Measurements from ENCODE around the gene PPP2R2C.

PPP2R2C gene

GRCh38 chr4:6351246-6352000, 121.0 kb downstream of the PPP2R2C start:
- Histone ChIP-seq H3K9ac (no peak overlapping the region), H3K27me3 (ENCODE audit: insufficient read depth, low read depth) (peaks cover 33% of the 10 kb centered on the region; the same call in 1 of the 2 replicates), H3K4me2 (no peak overlapping the region), H3K27ac (no peak overlapping the region), H3K4me3 (IDR thresholded peaks at IDR 0.05; ENCODE audit: insufficient read depth, low read depth, low read length) (no peak overlapping the region), H4K20me1 (ENCODE audit: insufficient read depth) (no peaks in the 10 kb centered on the region), H2AFZ (ENCODE audit: low read depth) (no peak overlapping the region), H3K36me3 (ENCODE audit: insufficient read depth) (no peaks in the 10 kb centered on the region), H3K79me2 (ENCODE audit: insufficient read depth, low read depth) (no peaks in the 10 kb centered on the region), H3K4me1 (ENCODE audit: low read depth, poor library complexity, severe bottlenecking) (no peaks in the 10 kb centered on the region)
- TF ChIP-seq CTCF (conservative IDR thresholded peaks at IDR 0.05; ENCODE audit: low read depth, low read length): no peak

- Histone ChIP-seq H3K36me3 (ENCODE audit: insufficient read depth) (no peaks in the 10 kb centered on the region), H3K4me3 (IDR thresholded peaks at IDR 0.05; ENCODE audit: insufficient read depth, low read depth, low read length) (no peak overlapping the region), H4K20me1 (ENCODE audit: insufficient read depth) (no peaks in the 10 kb centered on the region), H3K27ac (no peak overlapping the region), H3K4me2 (no peak overlapping the region), H3K4me1 (ENCODE audit: low read depth, poor library complexity, severe bottlenecking) (no peaks in the 10 kb centered on the region), H3K27me3 (ENCODE audit: insufficient read depth, low read depth) (peaks cover 34% of the 10 kb centered on the region; the same call in 1 of the 2 replicates), H2AFZ (ENCODE audit: low read depth) (no peak overlapping the region), H3K9ac (no peak overlapping the region), H3K79me2 (ENCODE audit: insufficient read depth, low read depth) (no peaks in the 10 kb centered on the region)
- TF ChIP-seq CTCF (conservative IDR thresholded peaks at IDR 0.05; ENCODE audit: low read depth, low read length): no peak
Observed at GRCh38 chr4:6350646-6351045, 121.8 kb downstream of the PPP2R2C start.

GRCh38 chr4:6349896-6350603, 122.4 kb downstream of the PPP2R2C start:
- Histone ChIP-seq H3K4me3 (IDR thresholded peaks at IDR 0.05; ENCODE audit: insufficient read depth, low read depth, low read length) (no peak overlapping the region), H3K4me2 (no peak overlapping the region), H3K36me3 (ENCODE audit: insufficient read depth) (no peaks in the 10 kb centered on the region), H3K27me3 (ENCODE audit: insufficient read depth, low read depth) (peaks cover 35% of the 10 kb centered on the region; the same call in 1 of the 2 replicates), H4K20me1 (ENCODE audit: insufficient read depth) (no peaks in the 10 kb centered on the region), H3K27ac (no peak overlapping the region), H3K79me2 (ENCODE audit: insufficient read depth, low read depth) (no peaks in the 10 kb centered on the region), H2AFZ (ENCODE audit: low read depth) (no peak overlapping the region), H3K9ac (no peak overlapping the region), H3K4me1 (ENCODE audit: low read depth, poor library complexity, severe bottlenecking) (no peaks in the 10 kb centered on the region)
- no peak for TF ChIP-seq CTCF (conservative IDR thresholded peaks at IDR 0.05; ENCODE audit: low read depth, low read length)

GRCh38 chr4:6348408-6348807, 124.0 kb downstream of the PPP2R2C start:
- H3K27me3 ChIP-seq (ENCODE audit: insufficient read depth, low read depth): peaks cover 42% of the 10 kb centered on the region; the same call in 1 of the 2 replicates
- H3K79me2 ChIP-seq (ENCODE audit: insufficient read depth, low read depth): no peaks in the 10 kb centered on the region
- no peak overlapping the region for H2AFZ ChIP-seq (ENCODE audit: low read depth)
- no peak overlapping the region for H3K27ac ChIP-seq
- no peak for TF ChIP-seq CTCF (conservative IDR thresholded peaks at IDR 0.05; ENCODE audit: low read depth, low read length)
- no peak overlapping the region for H3K9ac ChIP-seq
- H3K36me3 ChIP-seq (ENCODE audit: insufficient read depth): no peaks in the 10 kb centered on the region
- no peaks in the 10 kb centered on the region for H3K4me1 ChIP-seq (ENCODE audit: low read depth, poor library complexity, severe bottlenecking)
- H3K4me3 ChIP-seq (IDR thresholded peaks at IDR 0.05; ENCODE audit: insufficient read depth, low read depth, low read length): no peak overlapping the region
- no peak overlapping the region for H3K4me2 ChIP-seq
- no peaks in the 10 kb centered on the region for H4K20me1 ChIP-seq (ENCODE audit: insufficient read depth)
